ENCODE data around the gene TEX2.

GRCh38 chr17:64223283-64223682 lies 39.8 kb downstream of the TEX2 start:
- TF ChIP-seq CTCF (conservative IDR thresholded peaks at IDR 0.05; ENCODE audit: low read depth in 2 of 2): no peak
- no peak for TF ChIP-seq EZH2 (IDR thresholded peaks at IDR 0.05; ENCODE audit: low read depth, unreplicated experiment)
- TF ChIP-seq EZH2phosphoT487 (IDR thresholded peaks at IDR 0.05; ENCODE audit: unreplicated experiment): no peak
- TF ChIP-seq REST (IDR thresholded peaks at IDR 0.05; ENCODE audit: unreplicated experiment): no peak
